ENCODE results near the gene ADARB2. TPM values are rescaled to one million over a fixed set of nuclear protein-coding genes. Genes with fewer than 3 reads are reported as not detected.

Gene ADARB2
- total RNA-seq, 4 donors from 2014 or later = 8.4 to 23.2 (median 19.6) TPM

GRCh38 chr10:1660815-1661214, 76.5 kb downstream of the ADARB2 start:
- no peaks in the 10 kb centered on the region for H3K4me1 ChIP-seq
- TF ChIP-seq POLR2A (IDR thresholded peaks at IDR 0.05) (no peak), CTCF (IDR thresholded peaks at IDR 0.05) (no peak), EP300 (IDR thresholded peaks at IDR 0.05) (no peak)
- H3K27ac ChIP-seq = no peak overlapping the region
- H3K4me3 ChIP-seq = no peak overlapping the region
- H3K36me3 ChIP-seq = no peaks in the 10 kb centered on the region
- DNase-seq (ENCODE audit: low spot score in 2 of 2) = no peak
- H3K27me3 ChIP-seq = no peaks in the 10 kb centered on the region
- no peaks in the 10 kb centered on the region for H3K9me3 ChIP-seq
- WGBS, 2 donors = 39 to 59% methylated on average over 5 of the region's 5 CpGs

GRCh38 chr10:1660386-1660785, 76.9 kb downstream of the ADARB2 start:
- no peak overlapping the region for H3K4me3 ChIP-seq
- H3K27me3 ChIP-seq = no peaks in the 10 kb centered on the region
- no peaks in the 10 kb centered on the region for H3K9me3 ChIP-seq
- no peaks in the 10 kb centered on the region for H3K4me1 ChIP-seq
- TF ChIP-seq CTCF (IDR thresholded peaks at IDR 0.05) = no peak
- no peak for TF ChIP-seq POLR2A (IDR thresholded peaks at IDR 0.05)
- TF ChIP-seq EP300 (IDR thresholded peaks at IDR 0.05) = no peak
- 80 to 92% methylated on average over 7 of the region's 7 CpGs for WGBS, 2 donors
- no peaks in the 10 kb centered on the region for H3K36me3 ChIP-seq
- no peak overlapping the region for H3K27ac ChIP-seq
- no peak for DNase-seq (ENCODE audit: low spot score in 2 of 2)

- no peak overlapping the region for H3K4me3 ChIP-seq
- DNase-seq (ENCODE audit: low spot score in 2 of 2) = no peak
- H3K27ac ChIP-seq = no peak overlapping the region
- TF ChIP-seq CTCF (IDR thresholded peaks at IDR 0.05) (no peak), EP300 (IDR thresholded peaks at IDR 0.05) (no peak), POLR2A (IDR thresholded peaks at IDR 0.05) (no peak)
- no peaks in the 10 kb centered on the region for H3K4me1 ChIP-seq
- H3K9me3 ChIP-seq = no peaks in the 10 kb centered on the region
- H3K27me3 ChIP-seq = peaks cover 0 to 5% of the 10 kb centered on the region in 2 donors
- no peaks in the 10 kb centered on the region for H3K36me3 ChIP-seq
- WGBS, 2 donors = 82 to 86% methylated on average over 21 of the region's 21 CpGs
Observed at GRCh38 chr10:1659221-1659791, 78.0 kb downstream of the ADARB2 start.

DNA sequence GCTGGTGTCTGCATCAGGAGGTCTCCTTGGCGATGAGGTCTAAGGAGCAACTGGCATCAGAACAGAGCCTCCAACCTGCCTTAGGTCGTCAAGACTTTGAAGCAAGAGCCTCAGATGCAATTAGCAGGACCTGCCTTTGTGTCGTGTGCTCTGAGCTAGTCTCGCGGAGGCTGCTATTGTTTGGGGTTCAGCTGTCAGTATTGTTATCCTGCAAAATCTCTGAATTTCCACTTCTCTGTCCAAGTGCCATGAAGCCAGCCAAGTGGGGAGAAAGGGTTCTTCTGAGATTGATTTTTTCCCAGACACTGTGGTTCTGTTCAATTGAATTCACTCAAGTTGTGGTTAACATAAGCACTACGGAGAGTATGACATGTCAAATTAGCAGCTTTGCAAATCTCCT, 78.7 kb downstream of the ADARB2 start:
- 66 to 68% methylated on average over 5 to 6 of the region's 6 CpGs for WGBS, 2 donors
- no peaks in the 10 kb centered on the region for H3K9me3 ChIP-seq
- TF ChIP-seq POLR2A (IDR thresholded peaks at IDR 0.05) (no peak), EP300 (IDR thresholded peaks at IDR 0.05) (no peak), CTCF (IDR thresholded peaks at IDR 0.05) (no peak)
- DNase-seq (ENCODE audit: low spot score in 2 of 2) = no peak
- no peaks in the 10 kb centered on the region for H3K36me3 ChIP-seq
- no peak overlapping the region for H3K27ac ChIP-seq
- peaks cover 0 to 5% of the 10 kb centered on the region in 2 donors for H3K27me3 ChIP-seq
- no peaks in the 10 kb centered on the region for H3K4me1 ChIP-seq
- H3K4me3 ChIP-seq = no peak overlapping the region

- no peak overlapping the region for H3K4me3 ChIP-seq
- no peaks in the 10 kb centered on the region for H3K36me3 ChIP-seq
- H3K9me3 ChIP-seq = no peaks in the 10 kb centered on the region
- 38 to 47% methylated on average over 7 of the region's 7 CpGs for WGBS, 2 donors
- no peak for DNase-seq (ENCODE audit: low spot score in 2 of 2)
- H3K27me3 ChIP-seq = peaks cover 0 to 5% of the 10 kb centered on the region in 2 donors
- H3K27ac ChIP-seq = no peak overlapping the region
- no peaks in the 10 kb centered on the region for H3K4me1 ChIP-seq
- TF ChIP-seq POLR2A (IDR thresholded peaks at IDR 0.05) (no peak), CTCF (IDR thresholded peaks at IDR 0.05) (no peak), EP300 (IDR thresholded peaks at IDR 0.05) (no peak)
Observed at GRCh38 chr10:1657479-1657878, 79.8 kb downstream of the ADARB2 start.
